K562 (cell line): ENCODE data around the gene CEP192. TPM values are rescaled to one million over a fixed set of nuclear protein-coding genes. Genes with fewer than 3 reads are reported as not detected.

Experiments
- ATAC-seq: fragments of 200-7000 bp; cut with Tn5 transposase; 3 replicates; pipeline ENCODE4 v1.9.1; 2020; ENCODE audit warnings: moderate library complexity
- BruUV-seq: library from RNA; stranded (reverse); fragments of 400-500 nt; replicated peaks from 2 replicates; lab custom pipeline; 2021; lab: Mats Ljungman, UMichigan
- CTCF ChIA-PET: fragments of 300-600 bp; formaldehyde crosslinking; extraction: SDS; loops from one replicate; lab custom pipeline; 2021; ENCODE audit warnings: low intra/inter-chr PET ratio; lab: Yijun Ruan, JAX
- POLR2A ChIA-PET: fragments of 300-600, 350-650 bp; sonication (Branson Sonifier 250); formaldehyde crosslinking; extraction: SDS; loops from one replicate; lab custom pipeline; 2021; ENCODE audit warnings: antibody characterized with exemption, inconsistent platforms; lab: Yijun Ruan, JAX
- DNase-seq, 4 experiments: peaks; one replicate each; pipeline versions ENCODE4 v3.0.0 to v3.0.0-alpha.2; 2011 to 2018; ENCODE audit warnings: low spot score in 3 of 4, mixed read lengths in 3 of 4; ENCODE audit errors: extremely low read depth in 1 of 4
- FAIRE-seq: peaks from 2 replicates; lab custom pipeline; 2011; peaks lifted over from hg19 to GRCh38; lab: Jason Lieb, UNC
- H2AFZ ChIP-seq: 2 replicates; pipeline ENCODE4 v1.6.0; 2011; ENCODE audit warnings: low read depth, low read length, control low read depth, inconsistent platforms
- H3K27ac ChIP-seq: fragments of 200-600 bp; 3 replicates; pipeline ENCODE4 v1.8.0; 2011; ENCODE audit warnings: low read depth, mild to moderate bottlenecking, control low read depth, inconsistent platforms, low read length, moderate library complexity, mixed read lengths; ENCODE audit errors: extremely low read depth
- H3K27me3 ChIP-seq, 2 experiments: fragments of 300-600 bp in 1 of 2; 2 replicates in 1 of 2; 3 replicates in 1 of 2; pipeline versions ENCODE4 v1.6.0 to v1.8.0; 2011; ENCODE audit warnings: inconsistent platforms in 2 of 2, low read length in 2 of 2, mild to moderate bottlenecking in 1 of 2, mixed read lengths in 1 of 2, moderate library complexity in 1 of 2; ENCODE audit not compliant: control insufficient read depth in 2 of 2, insufficient read depth in 2 of 2
- H3K36me3 ChIP-seq: fragments of 300-600 bp; 3 replicates; pipeline ENCODE4 v1.8.0; 2011; ENCODE audit warnings: mild to moderate bottlenecking, low read length, inconsistent platforms; ENCODE audit not compliant: control insufficient read depth, insufficient read depth
- H3K4me1 ChIP-seq, 2 experiments: fragments of 200-600 bp in 1 of 2; replicated peaks in 1 of 2; 2 replicates in 1 of 2; 3 replicates in 1 of 2; pipeline versions ENCODE4 v1.5.1 to v1.8.0; 2011; ENCODE audit warnings: inconsistent platforms in 2 of 2, low read length in 2 of 2, mild to moderate bottlenecking in 1 of 2, mixed read lengths in 1 of 2, moderate library complexity in 1 of 2; ENCODE audit not compliant: control insufficient read depth in 2 of 2, insufficient read depth in 2 of 2
- H3K4me2 ChIP-seq: 2 replicates; pipeline ENCODE4 v1.6.1; 2011; ENCODE audit warnings: low read length, control low read depth, inconsistent platforms, mixed read lengths; ENCODE audit not compliant: insufficient read depth
- H3K4me3 ChIP-seq: fragments of 200-600 bp; sonication (generic), shearing (Covaris generic); 2 replicates; pipeline ENCODE4 v1.5.1; 2016; ENCODE audit warnings: control low read depth, inconsistent platforms
- H3K79me2 ChIP-seq: fragments of 200-600 bp; 3 replicates; pipeline ENCODE4 v1.8.0; 2011; ENCODE audit warnings: low read length, inconsistent platforms; ENCODE audit not compliant: control insufficient read depth, insufficient read depth
- H3K9ac ChIP-seq, 2 experiments: 2 replicates each; pipeline versions ENCODE4 v1.6.0 to v1.6.1; 2011; ENCODE audit warnings: low read depth in 2 of 2, low read length in 2 of 2, control low read depth in 1 of 2, inconsistent platforms in 1 of 2, mild to moderate bottlenecking in 1 of 2, mixed read lengths in 1 of 2; ENCODE audit not compliant: insufficient read depth in 1 of 2
- H3K9me1 ChIP-seq: one replicate; pipeline ENCODE4 v1.6.0; 2011; ENCODE audit warnings: inconsistent platforms, mild to moderate bottlenecking, low read length, moderate library complexity; ENCODE audit not compliant: control insufficient read depth, insufficient read depth
- H3K9me3 ChIP-seq: replicated peaks from 2 replicates; pipeline ENCODE4 v1.5.1; 2011; ENCODE audit warnings: low read depth, low read length, inconsistent platforms; ENCODE audit not compliant: control insufficient read depth, insufficient read depth
- H4K20me1 ChIP-seq: replicated peaks from 2 replicates; pipeline ENCODE4 v1.6.1; 2011; ENCODE audit warnings: low read length, inconsistent platforms, mixed read lengths; ENCODE audit not compliant: control insufficient read depth, insufficient read depth
- NFYB ChIP-seq: IDR thresholded peaks from 2 replicates; pipeline ENCODE4 v1.6.1; 2011; ENCODE audit warnings: mild to moderate bottlenecking, moderate library complexity; ENCODE audit not compliant: insufficient read length; ENCODE audit errors: extremely low read depth
- NRF1 ChIP-seq, 2 experiments: fragments of 450-650 bp; IDR thresholded peaks in 1 of 2; conservative IDR thresholded peaks in 1 of 2; 2 replicates each; pipeline ENCODE4 v1.6.1; 2014; ENCODE audit warnings: mild to moderate bottlenecking in 2 of 2
- WGBS: fragments of 100-300 bp; shearing (Covaris generic); methylation state at CpG from one replicate; pipeline ENCODE4 v1.1.6; 2016; ENCODE audit warnings: low coverage, mixed read lengths; ENCODE audit not compliant: insufficient coverage; ENCODE audit errors: missing lambda C conversion rate; 5-methylcytosine and 5-hydroxymethylcytosine counted together
- in situ Hi-C: fragments of 300-500 bp; cut with MboI; formaldehyde crosslinking; loops from 4 replicates; pipeline ENCODE4 v1.15.0; 2018; ENCODE audit warnings: inconsistent platforms, mixed read lengths
- intact Hi-C: fragments of 100-400 bp; cut with micrococcal nuclease; formaldehyde crosslinking; loops from 2 replicates; pipeline ENCODE4 v1.14.2; 2022
- polyA plus RNA-seq, 8 experiments: library from polyadenylated mRNA; depleted of rRNA in 4 of 8; stranded (reverse) in 5 of 8; unstranded in 3 of 8; fragments of >200 nt; fragmentation: Nextera tagmentation in 2 of 8; fragmentation: Illumina TruSeq in 1 of 8; extraction: Ambion mirVana in 2 of 8; extraction: Trizol in 1 of 8; gene quantifications; 2 replicates each; pipeline versions ENCODE4 v1.2.1 to v1.2.3, GENCODE V29; 2011 to 2014; ENCODE audit warnings: inconsistent platforms in 1 of 8, missing spikeins in 1 of 8
- total RNA-seq, 7 experiments: library from RNA; depleted of rRNA in 6 of 7; stranded (reverse); fragments of >200 nt in 6 of 7; fragmentation: Illumina TruSeq in 2 of 7; extraction: Trizol in 2 of 7; gene quantifications; 2 replicates each; pipeline versions ENCODE4 v1.2.1 to v1.2.3, GENCODE V29; 2011 to 2021; ENCODE audit warnings: low replicate concordance in 1 of 7
- TF ChIP-seq, protein P1 (sequence below): sonication (generic); formaldehyde crosslinking; IDR thresholded peaks from 2 replicates; pipeline ENCODE4 v1.5.0; 2020; ENCODE audit warnings: missing genetic modification reagents

Gene CEP192
- total and polyA plus RNA-seq, 9 of the 15 experiments (the other 6 are each of a cell fraction or from before 2014, with no cell fraction given): 14.4 to 54.4 (median 35.8) TPM

DNA sequence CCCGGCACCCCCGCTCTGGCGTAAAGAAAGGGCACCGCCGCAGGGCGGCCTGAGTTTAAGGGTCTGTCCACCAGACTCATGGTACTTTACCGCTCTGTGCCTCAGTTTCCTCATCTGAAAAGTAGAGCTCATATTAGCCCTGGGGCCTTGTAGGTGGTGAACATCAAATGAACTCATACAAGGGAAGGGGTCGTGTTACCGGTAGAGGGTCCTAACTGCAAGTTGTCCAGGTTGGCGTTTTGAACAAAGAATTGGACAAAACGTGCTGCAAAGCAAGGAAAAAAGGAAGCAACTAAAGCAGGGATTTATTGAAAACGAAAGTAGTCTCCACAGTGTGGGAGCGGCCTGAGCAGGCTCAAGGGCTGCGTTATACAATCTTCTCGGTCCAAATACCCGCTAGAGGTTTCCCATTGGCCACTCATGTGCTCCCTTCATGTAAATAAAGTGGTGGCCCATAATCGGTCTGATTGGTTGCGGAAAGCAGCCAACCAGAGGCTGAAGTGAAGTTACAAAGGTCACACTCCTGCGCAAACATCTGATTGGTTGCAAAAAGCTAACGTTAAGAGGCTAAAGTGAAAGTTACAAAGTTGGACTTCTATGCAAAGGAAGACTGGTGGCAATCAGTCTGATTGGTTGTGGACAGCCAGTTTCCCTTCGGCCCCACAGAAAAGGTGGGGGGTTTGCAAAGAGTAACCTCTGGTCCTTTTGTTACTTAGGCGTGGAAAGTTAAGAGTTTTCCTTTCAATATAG, 146.7 kb downstream of the CEP192 start:
- TF ChIP-seq, protein P1, sequence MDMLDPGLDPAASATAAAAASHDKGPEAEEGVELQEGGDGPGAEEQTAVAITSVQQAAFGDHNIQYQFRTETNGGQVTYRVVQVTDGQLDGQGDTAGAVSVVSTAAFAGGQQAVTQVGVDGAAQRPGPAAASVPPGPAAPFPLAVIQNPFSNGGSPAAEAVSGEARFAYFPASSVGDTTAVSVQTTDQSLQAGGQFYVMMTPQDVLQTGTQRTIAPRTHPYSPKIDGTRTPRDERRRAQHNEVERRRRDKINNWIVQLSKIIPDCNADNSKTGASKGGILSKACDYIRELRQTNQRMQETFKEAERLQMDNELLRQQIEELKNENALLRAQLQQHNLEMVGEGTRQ (CRISPR knock-in tag): no peak
- TF ChIP-seq NFYB (peak; percentile 13), NRF1 (conservative IDR thresholded peaks at IDR 0.05 in 1 of 2, IDR thresholded peaks at IDR 0.05 in 1 of 2) (peak; percentile 68 to 72)
- WGBS: 56% methylated on average over 20 of the region's 22 CpGs
- Histone ChIP-seq H3K79me2 (no peaks in the 10 kb centered on the region), H3K4me1 (peaks cover 0 to 15% of the 10 kb centered on the region in 2 experiments; a peak in 1 of 5 replicates), H3K27ac (no peak overlapping the region), H3K27me3 (no peaks in the 10 kb centered on the region), H3K9ac (no peak overlapping the region; a peak in 1 of 4 replicates), H3K9me1 (no peaks in the 10 kb centered on the region), H3K4me3 (no peak overlapping the region), H3K36me3 (no peaks in the 10 kb centered on the region), H3K4me2 (0 out of 2 replicates have a peak overlapping the region, but pooled peaks have one; percentile 6), H4K20me1 (no peaks in the 10 kb centered on the region), H3K9me3 (no peaks in the 10 kb centered on the region), H2AFZ (peak overlapping the region; percentile 42; the same call in 1 of the 2 replicates)
- intact Hi-C loops: no loop called here
- DNase-seq: peak in 2 of 4 experiments; percentile 12 to 36
- in situ Hi-C loops: no loop called here
- CTCF ChIA-PET: no interaction called here
- BruUV-seq: no TSS peak
- POLR2A ChIA-PET: no interaction called here
- peak; percentile 71 for ATAC-seq
- FAIRE-seq: peak; percentile 70
